Activated CD8-positive, alpha-beta memory T cell treated with anti-CD3 and anti-CD28 coated beads, Interleukin-2, amount 50 U/mL, for 1 hour (primary cell): ENCODE measurements around the gene TOLLIP.

ENCODE experiments used
- DNase-seq: peaks from one replicate; pipeline ENCODE4 v3.0.0-alpha.2; 2020; ENCODE audit errors: extremely low read depth

The TOLLIP gene

DNA sequence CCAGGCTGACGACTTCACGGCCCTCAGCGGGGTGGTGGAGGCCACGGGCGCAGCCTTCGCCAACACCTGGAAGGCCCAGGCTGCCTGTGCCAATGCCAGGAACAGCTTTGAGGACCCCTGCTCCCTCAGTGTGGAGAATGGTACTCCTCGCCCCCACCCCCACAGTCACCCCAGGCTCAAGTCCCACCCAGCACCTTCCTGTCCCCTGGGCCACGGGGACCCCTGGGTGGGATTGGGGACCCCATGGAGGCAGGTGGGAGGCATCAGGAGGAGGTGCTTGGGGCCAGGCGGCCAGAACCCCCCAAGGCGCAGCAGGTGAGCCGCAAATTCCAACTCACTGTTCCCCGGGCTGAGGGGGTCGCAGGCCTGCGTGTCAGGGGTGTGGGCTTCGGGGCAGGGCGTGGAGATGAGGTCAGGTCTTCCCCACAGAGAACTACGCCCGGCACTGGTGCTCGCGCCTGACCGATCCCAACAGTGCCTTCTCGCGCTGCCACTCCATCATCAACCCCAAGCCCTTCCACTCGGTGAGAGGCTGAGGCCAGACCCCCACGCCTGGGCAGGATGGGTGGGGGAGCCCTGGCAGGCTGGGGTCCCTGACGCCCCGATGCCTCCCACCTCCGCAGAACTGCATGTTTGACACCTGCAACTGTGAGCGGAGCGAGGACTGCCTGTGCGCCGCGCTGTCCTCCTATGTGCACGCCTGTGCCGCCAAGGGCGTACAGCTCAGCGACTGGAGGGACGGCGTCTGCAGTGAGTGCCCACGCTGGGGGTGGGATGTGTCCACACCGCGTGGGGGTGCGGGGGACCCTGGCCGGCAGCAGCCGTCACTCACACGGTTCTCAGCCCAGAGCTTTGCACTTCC, 77.2 kb downstream of the TOLLIP start:
- DNase-seq = no peak

DNA sequence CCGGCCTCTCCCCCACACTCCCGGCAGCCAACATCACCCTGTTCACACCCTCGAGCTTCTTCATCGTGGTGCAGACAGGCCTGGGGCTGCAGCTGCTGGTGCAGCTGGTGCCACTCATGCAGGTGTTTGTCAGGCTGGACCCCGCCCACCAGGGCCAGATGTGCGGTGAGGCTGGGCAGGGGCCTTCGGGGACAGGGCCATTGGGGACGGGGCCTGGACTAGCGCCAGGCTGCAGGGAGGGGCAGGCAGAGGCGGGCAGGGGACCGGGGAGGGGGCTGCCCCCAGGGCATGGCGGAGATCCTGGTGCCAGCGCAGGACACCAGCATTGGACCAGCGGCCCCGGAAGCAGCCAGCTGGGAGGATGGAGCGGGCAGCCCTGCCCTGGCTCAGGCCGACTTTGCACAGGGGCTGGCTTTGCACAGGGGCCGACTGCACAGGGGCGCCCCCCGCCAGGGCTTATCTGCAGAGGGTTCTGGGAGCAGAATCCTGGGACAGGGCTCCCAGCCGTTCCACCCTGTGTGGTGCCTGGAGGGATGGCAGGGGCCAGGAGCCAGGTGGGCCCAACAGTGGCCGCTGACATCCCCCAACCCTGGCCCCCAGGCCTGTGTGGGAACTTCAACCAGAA, 77.9 kb downstream of the TOLLIP start:
- no peak for DNase-seq

DNA sequence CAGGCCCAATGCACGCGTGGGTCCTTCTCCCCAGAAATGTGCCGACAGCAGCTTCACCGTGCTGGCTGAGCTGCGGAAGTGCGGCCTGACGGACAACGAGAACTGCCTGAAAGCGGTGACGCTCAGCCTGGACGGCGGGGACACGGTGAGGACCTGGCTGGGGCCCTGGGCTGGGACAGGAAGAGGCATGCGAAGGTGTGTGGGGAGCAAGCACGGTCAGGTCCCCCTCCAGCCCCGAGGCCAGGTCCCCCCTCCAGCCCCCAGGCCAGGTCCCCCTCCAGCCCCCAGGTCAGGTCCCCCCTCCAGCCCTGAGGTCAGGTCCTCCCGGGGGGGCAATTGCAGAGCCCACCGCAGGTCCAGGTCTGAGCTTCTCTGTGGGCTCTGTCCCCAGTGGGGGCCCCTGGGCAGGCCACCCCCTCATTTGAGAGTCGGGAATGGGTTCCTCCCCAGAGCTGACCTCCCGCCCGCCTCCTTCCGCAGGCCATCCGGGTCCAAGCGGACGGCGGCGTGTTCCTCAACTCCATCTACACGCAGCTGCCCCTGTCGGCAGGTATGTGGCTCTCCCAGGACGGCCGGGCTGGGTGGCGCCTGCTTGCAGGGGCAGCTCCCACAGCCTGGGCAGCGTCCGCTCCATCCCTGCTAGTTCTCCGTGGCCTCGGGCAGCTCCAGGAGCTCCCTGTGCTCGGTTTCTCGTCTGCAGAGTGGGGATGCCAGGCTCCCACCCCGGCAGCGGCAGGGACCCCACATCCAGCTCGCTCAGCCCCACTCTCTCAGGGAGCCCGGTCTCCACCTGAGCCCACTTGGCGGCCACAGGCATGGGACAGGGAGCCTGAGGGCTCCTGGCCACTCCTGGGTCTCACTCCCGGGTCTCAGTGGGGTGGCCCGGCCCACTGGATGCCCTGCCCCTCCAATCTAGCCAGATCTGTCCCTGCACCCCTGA, 78.7 kb downstream of the TOLLIP start:
- no peak for DNase-seq

DNA sequence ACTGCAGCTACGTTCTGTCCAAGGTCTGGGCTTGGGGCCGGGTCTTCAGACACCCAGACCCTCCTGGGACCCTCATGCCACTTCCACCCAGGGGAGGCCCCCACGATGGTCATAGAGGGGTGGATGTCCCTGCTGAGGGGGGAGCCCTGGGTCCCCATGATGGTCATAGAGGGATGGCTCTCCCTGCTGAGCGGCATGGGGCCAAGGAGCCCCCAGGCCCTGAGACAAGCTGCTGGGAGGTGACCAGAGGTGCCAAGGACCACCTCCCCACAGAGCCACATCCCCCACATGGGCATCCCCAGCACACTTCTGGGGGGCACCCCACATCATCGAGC, 79.3 kb downstream of the TOLLIP start:
- no peak for DNase-seq

DNA sequence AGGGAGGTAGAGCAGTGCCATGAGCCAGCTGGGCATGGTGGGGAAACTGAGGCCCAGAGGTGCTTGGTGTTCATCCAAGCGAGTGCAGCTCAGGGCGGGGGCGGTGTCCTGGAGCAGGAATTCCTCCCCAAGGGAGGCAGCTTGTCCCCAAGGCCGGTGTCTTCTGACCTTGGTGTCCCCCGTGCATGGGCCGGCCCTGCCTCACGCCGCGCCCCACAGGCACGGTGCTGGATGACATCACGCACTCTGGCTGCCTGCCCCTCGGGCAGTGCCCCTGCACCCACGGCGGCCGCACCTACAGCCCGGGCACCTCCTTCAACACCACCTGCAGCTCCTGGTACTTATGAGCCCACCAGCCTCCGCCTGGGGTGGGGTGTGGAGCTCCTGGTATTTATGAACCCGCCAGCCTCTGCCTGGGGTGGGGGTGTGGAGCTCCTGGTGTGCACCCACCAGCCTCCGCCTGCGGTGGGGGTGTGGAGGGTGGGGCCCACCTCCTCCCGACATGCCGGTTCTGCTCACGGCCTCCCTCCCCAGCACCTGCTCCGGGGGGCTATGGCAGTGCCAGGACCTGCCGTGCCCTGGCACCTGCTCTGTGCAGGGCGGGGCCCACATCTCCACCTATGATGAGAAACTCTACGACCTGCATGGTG, 79.8 kb downstream of the TOLLIP start:
- no peak for DNase-seq

DNA sequence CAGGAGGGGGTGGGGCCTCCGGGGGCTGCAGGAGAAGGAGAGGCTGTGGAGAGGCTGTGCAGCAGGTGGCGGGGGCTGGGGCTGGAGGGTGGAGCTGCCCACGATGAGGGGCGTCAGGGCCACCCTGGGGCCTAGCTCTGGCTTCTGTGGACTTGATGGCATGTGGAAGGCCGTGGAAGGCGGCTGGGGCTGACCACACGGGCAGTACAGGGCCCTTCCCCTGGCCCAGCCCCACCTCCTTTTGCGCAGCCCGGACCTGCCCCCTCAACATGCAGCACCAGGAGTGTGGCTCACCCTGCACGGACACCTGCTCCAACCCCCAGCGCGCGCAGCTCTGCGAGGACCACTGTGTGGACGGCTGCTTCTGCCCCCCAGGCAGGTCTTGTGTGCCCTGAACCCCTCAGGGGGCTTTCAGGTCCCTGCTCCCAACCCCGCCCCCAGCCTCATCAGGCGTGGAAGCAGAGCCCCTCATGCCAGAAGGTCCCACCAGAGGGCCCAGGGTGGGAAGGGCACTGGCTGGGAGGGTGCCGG, 80.4 kb downstream of the TOLLIP start:
- DNase-seq = no peak

DNA sequence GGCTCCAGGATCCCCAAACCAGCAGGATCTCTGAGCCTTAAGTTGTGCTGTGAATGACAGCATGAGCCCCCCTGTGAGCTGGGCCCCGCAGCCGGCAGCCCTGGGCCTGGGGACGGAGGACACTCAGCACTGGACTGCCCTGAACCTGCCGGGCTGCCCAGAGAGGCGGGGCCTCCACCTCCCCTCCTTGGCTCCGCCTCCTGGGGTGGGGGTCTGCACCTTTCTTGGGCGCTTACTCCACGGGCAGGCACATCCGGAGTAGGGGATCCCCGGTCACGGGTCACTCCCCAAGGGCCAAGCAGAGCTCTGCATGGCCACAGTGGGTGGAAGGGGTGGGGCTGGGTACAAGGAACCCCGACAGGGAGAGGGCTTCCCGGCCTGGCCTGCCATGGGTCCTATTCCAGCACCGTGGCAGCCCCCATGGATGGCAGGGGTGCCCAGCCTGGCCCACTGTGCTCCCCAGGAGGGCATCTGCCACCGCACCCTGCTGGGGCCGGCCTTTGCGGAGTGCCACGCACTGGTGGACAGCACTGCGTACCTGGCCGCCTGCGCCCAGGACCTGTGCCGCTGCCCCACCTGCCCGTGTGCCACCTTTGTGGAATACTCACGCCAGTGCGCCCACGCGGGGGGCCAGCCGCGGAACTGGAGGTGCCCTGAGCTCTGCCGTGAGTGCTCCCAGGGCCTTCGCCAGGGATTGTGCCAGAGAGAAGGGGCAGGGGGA, 81.2 kb downstream of the TOLLIP start:
- DNase-seq = no peak

DNA sequence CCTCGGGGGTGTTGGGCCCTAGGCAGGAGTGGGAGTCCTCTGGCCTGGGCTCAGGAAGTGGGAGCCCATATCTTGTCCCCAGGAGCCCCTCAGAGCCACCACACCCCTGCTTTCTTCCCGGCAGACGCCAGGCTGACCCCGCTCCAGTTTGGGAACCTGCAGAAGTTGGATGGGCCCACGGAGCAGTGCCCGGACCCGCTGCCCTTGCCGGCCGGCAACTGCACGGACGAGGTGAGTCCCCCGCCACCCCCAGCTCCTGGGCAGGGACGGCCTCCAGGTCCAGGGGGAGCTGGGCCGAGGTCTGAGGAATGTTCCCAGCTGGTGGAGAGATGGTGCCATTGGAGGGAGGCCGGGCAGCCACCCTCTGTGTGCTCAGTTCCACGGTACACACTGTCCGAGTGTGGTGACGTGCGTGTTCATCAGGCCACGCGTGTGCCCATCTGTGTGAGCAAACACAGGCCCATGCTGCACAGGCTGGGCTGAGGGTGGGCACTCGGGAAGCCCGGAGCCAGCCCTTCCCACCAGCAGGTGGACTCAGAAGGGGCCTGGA, 81.8 kb downstream of the TOLLIP start:
- DNase-seq = no peak

DNA sequence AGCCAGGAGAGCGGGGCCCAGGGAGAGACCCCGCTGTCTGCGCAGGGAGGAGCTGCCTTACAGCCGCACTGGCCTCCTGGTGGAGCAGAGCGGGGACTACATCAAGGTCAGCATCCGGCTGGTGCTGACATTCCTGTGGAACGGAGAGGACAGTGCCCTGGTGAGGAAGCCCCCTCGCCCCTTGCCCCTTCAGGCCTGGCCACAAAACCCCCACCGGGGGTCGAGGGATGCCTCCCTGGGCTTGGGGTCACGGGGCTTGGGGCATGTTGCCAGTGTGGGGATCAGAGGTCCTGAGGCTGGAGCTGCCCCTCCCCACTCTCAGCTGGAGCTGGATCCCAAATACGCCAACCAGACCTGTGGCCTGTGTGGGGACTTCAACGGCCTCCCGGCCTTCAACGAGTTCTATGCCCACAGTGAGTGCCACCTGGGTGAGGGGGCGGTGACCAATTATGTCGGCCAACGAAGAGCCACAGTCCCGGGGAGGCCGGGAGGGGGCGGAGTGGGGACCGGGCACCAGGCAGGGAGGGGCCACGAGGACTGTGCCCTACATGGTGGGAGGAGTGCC, 82.4 kb downstream of the TOLLIP start:
- DNase-seq = no peak

DNA sequence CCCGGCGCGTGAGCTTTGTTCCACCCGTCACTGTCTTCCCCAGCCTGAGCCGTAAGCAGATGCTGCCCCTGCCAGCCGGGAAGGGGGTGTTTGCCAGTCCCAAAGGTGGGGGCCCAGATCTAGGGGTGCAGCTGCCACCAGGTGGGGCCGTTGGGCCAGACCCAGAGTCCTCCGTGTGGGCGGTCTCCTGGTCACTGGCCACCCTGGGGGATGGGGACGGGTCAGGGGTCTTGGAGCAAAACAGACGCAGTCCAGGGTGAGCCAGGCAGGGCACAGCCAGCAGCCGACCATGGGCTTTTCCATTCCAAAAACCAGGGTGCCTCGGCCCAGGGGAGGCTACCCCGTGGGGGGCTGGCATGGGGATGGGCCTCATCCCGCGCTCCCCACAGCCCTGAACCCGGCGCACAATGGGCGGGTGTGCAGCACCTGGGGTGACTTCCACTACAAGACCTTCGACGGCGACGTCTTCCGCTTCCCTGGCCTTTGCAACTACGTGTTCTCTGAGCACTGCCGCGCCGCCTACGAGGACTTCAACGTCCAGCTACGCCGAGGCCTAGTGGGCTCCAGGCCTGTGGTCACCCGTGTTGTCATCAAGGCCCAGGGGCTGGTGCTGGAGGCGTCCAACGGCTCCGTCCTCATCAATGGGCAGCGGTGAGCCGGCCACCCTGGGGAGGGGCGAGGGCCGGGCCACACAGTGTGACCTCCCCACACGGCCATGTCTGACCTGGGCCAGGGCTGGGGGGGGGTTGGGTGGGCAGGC, 83.0 kb downstream of the TOLLIP start:
- no peak for DNase-seq

DNA sequence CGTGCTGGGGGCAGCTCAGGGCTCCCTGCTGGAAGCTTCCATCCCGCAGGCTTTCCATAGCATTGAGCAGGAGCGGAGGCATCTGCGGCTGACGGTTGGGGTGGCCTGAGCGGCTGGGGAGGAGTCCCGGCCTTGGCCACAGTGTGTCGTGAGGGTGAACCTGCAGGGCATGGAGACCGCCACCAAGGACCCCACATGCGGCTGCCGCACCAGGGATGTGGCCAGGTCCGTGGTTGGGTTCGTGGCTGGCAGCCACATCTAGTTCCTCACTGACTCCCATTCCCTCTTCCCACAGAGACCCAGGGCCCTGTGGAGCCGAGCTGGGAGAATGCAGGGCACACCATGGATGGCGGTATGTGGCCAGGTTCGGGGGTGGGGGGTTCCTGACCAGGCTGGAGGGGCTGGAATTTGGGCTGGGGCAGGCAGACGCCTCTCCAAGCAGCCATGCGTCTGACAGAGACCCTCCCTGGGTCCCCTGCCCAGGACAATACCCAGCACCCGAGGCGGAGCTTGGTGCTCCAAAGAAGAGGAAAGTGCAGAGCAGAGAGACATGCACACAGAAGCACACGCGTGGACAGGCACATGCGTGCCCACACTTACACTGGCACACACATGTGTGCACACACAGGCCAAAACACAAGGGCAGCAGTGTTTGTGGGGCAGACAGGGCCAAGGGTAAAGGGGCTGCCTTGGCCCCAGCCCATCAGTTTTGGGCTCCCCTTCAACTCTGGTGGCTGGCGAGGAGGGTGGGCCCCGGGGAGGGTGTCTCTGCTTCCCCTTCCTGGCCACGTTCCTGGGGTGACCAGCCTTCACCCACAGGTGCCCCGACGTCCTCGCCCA, 83.8 kb downstream of the TOLLIP start:
- DNase-seq = no peak

DNA sequence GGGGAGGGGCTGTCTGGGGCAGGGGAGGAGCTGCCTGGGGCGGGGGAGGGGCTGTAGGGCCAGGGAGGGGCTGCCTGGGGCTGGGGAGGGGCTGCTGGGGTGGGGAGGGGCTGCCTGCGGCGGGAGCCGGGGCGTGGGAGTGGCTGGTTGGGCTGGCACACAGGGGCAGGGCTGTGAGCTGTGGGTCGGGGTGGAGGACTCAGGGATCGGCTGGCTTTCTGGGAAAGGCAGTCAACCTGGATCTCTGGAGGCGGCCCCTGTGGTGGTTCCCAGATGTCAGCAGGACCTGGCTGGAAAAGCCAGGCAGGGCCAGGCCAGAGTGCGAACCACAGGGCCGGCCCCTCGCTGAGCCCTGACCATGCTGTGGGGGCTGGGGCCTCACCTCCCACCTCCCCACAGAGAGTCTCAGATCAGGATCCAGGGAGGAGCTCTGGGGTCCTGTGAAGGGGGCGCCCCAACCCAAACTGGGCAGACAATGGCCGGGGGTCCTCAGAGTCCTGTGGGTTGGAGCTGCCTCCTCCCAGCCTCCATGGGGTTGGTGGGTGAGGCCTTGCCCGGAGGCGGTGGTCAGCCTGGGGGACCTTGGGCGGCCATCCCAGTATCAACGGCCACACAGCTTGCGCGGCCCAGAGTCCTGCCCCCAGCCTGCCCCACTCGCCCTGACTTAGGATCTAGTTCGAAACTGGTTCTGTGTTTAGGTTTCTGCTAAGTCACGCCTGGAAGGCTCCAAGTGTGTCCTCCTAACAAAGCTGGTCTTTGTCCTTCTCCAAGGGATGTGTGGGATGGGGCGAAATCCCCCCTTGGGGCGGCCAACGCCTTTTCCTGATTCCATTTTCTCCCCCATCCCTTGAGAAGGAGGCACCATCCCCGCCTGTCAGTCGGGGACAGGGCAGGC, 84.7 kb downstream of the TOLLIP start:
- DNase-seq = no peak
